Activated T-cell treated with anti-CD3 and anti-CD28 coated beads, Interleukin-2, amount 50 U/mL, for 4 hours (primary cell): ENCODE data around the gene AMER2. TPM values are rescaled to one million over a fixed set of nuclear protein-coding genes. Genes with fewer than 3 reads are reported as not detected.

ENCODE experiments used
- ATAC-seq, 2 donors: fragments of 200-7000 bp; cut with Tn5 transposase; one replicate each; pipeline ENCODE4 v1.10.0; 2021
- DNase-seq: peaks from one replicate; pipeline ENCODE4 v3.0.0-alpha.2; 2020
- H3K27me3 Mint-ChIP-seq: one replicate; pipeline ENCODE4 v1.8.0; 2021; ENCODE audit warnings: low read depth, mixed read lengths
- H3K36me3 Mint-ChIP-seq: one replicate; pipeline ENCODE4 v1.8.0; 2022; ENCODE audit warnings: mixed read lengths; ENCODE audit not compliant: insufficient read depth
- H3K4me1 Mint-ChIP-seq: one replicate; pipeline ENCODE4 v1.8.0; 2021; ENCODE audit warnings: low read depth, mixed read lengths
- H3K4me3 Mint-ChIP-seq: one replicate; pipeline ENCODE4 v1.8.0; 2021; ENCODE audit warnings: mild to moderate bottlenecking, moderate library complexity, mixed read lengths
- H3K9me3 Mint-ChIP-seq: one replicate; pipeline ENCODE4 v1.8.0; 2021; ENCODE audit warnings: mixed read lengths
- total RNA-seq, 3 donors: library from RNA; stranded (reverse); gene quantifications; one replicate each; pipeline ENCODE4 v1.2.1, GENCODE V29; 2021

AMER2 gene
- total RNA-seq, 3 donors from 2014 or later, result not detected

DNA sequence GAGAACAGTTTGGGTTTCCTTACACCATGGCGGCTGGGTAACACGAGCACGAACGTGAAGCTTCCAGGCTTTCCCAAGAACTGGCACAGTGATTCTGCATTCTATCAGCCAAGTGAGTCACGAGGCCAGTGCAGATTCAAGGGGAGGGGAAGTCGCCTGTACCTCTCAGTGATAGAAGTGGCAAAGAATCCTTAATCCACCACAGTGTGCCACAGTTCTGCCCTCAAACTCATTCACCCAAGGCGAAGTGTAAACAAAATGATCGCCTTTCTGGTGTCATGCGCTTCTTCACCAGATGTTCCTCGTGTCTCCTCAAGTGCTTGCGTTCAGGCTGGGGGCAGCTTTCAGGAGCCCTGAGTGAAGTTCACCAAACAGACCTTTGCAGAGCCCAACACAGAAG is 24.9 kb upstream of the AMER2 start:
- no peak overlapping the region for H3K4me3 Mint-ChIP-seq
- ATAC-seq, result no peak
- H3K9me3 Mint-ChIP-seq, result no peaks in the 10 kb centered on the region

DNA sequence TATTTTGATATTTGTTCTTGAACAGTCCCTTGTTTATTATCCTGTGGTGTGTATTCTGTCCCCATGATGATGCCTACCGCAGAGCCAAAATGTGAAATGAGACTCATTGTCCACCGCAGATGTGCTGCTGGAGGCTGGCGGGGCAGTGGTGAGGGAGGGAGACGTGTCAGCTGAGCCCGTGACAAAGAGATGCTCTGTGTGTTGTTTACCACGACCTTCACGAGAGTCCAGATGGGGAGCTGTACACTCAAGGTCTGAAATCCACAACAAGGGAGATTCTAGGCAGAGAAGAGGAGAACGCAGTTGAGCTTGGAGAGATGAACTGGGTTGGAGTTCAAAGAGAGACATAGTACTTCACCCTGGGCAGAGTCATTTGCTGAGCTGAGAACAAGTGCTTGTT is 20.8 kb upstream of the AMER2 start:
- ATAC-seq, result no peak
- Mint-ChIP-seq H3K4me1 (no peaks in the 10 kb centered on the region), H3K36me3 (no peaks in the 10 kb centered on the region), H3K9me3 (no peaks in the 10 kb centered on the region), H3K27me3 (peaks cover 48% of the 10 kb centered on the region), H3K4me3 (no peak overlapping the region)
- no peak for DNase-seq

More for the DNA sequence above, 24.9 kb upstream of the AMER2 start:
- Mint-ChIP-seq H3K4me1 (no peaks in the 10 kb centered on the region), H3K36me3 (no peaks in the 10 kb centered on the region), H3K27me3 (peaks cover 14% of the 10 kb centered on the region)
- DNase-seq, result no peak

DNA sequence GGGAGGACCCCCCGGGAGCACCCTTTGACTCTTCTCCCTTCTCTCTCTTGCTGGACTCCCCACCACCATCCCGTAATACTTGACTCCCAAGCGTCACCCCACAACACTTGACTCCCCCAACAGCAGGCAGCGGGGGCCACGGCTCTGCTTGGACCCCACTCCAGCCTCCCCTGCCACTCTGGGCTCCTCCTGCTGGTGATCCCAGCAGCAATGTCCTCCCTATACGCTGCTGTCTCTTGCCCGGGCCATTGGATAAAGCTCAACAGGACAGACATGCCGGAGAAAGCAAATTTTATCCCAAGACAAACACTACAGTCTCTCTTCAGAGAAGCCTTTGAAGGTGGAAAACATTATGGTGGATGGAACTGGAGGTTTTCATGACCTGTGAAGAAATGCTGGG is 20.4 kb upstream of the AMER2 start:
- peaks cover 52% of the 10 kb centered on the region for H3K27me3 Mint-ChIP-seq
- ATAC-seq (no peak), DNase-seq (no peak)
- H3K9me3 Mint-ChIP-seq, result no peaks in the 10 kb centered on the region
- H3K36me3 Mint-ChIP-seq, result no peaks in the 10 kb centered on the region
- no peaks in the 10 kb centered on the region for H3K4me1 Mint-ChIP-seq
- no peak overlapping the region for H3K4me3 Mint-ChIP-seq

DNA sequence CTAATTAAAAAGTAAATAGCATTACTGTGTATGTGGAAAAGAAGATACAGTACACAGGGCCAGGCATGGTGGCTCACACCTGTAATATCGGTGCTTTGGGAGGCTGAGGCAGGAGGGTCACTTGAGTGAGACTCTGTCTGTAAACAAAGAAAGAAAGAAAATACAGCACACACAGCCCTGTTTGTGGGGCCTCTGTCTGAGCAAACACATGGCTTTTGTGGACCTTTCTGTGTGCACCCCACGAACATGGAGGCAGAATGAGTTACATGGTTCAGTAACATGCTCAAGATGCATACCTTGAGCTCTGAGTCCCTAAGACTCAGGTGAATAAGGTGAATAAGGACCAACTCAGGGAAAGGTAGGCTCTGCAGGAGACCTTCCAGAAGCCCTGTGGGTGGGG is 20.0 kb upstream of the AMER2 start:
- no peak for ATAC-seq

DNA sequence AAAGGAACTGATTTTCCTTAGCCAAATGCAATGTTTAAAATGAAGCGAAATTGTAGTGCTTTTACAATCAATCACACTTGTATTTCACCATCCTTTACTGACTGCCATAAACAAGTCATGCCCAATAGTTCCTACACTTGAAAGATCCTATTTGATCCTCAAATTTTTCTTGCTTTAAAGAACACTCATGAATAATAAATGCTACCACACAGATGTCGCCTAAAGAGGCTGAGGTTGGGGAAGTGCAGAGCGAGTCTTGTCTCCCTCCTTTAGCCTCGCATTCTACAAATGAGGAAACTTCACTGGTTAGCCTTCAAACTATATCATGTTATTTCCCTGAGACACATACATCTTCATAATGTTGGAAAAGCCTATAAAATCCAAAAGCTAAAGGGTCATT is 18.7 kb upstream of the AMER2 start:
- H3K4me3 Mint-ChIP-seq, result no peak overlapping the region
- ATAC-seq (no peak), DNase-seq (no peak)
- H3K4me1 Mint-ChIP-seq, result no peaks in the 10 kb centered on the region
- H3K27me3 Mint-ChIP-seq, result peaks cover 54% of the 10 kb centered on the region
- H3K9me3 Mint-ChIP-seq, result no peaks in the 10 kb centered on the region
- no peaks in the 10 kb centered on the region for H3K36me3 Mint-ChIP-seq

More for the DNA sequence above, 20.0 kb upstream of the AMER2 start:
- Mint-ChIP-seq H3K9me3 (no peaks in the 10 kb centered on the region), H3K4me3 (no peak overlapping the region), H3K4me1 (no peaks in the 10 kb centered on the region), H3K36me3 (no peaks in the 10 kb centered on the region), H3K27me3 (peaks cover 54% of the 10 kb centered on the region)
- no peak for DNase-seq

DNA sequence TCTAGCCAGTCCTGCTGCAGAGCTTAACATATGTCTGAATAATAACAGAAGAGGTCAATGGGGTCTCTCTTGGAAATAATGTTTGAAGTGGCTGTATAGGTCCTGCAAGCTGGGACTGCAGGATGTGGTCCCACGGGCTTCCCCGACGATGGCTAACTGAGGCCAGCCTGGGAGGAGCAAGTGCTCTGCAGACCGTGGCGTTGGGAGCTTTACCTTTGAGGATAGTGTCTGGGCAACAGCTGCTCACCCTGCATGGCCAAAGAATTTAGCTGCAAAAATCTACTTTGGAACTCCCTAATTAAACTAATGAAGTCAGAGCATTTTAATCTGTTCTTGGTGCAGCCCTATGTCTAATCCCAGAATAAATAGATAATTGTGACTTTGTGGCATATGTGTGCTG is 18.2 kb upstream of the AMER2 start:
- Mint-ChIP-seq H3K27me3 (peaks cover 54% of the 10 kb centered on the region), H3K4me3 (no peak overlapping the region), H3K36me3 (no peaks in the 10 kb centered on the region), H3K4me1 (no peaks in the 10 kb centered on the region), H3K9me3 (no peaks in the 10 kb centered on the region)
- DNase-seq (no peak), ATAC-seq (no peak)

DNA sequence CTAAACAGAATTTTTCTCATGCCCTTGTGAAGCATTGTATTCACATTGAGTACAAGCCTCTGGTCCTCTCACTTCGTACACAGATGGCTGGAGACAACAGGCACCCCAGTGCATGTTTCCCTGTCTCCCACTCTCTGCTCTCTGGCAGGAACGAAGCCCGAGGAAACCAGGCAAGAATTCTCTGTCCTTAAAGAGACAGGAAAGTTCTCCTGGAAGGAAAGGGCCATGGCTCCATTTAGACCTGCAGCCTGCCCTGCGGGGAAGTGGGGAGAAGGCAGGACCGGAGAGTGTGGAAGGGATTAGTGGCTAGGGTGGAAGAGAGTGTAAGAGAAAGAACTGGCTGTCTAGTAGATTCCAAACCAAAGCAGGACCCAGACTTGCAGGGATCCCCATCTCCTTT is 15.5 kb upstream of the AMER2 start:
- peaks cover 47% of the 10 kb centered on the region for H3K27me3 Mint-ChIP-seq
- H3K4me3 Mint-ChIP-seq, result no peak overlapping the region
- DNase-seq (no peak), ATAC-seq (no peak)
- H3K4me1 Mint-ChIP-seq, result no peaks in the 10 kb centered on the region
- no peaks in the 10 kb centered on the region for H3K9me3 Mint-ChIP-seq
- no peaks in the 10 kb centered on the region for H3K36me3 Mint-ChIP-seq

DNA sequence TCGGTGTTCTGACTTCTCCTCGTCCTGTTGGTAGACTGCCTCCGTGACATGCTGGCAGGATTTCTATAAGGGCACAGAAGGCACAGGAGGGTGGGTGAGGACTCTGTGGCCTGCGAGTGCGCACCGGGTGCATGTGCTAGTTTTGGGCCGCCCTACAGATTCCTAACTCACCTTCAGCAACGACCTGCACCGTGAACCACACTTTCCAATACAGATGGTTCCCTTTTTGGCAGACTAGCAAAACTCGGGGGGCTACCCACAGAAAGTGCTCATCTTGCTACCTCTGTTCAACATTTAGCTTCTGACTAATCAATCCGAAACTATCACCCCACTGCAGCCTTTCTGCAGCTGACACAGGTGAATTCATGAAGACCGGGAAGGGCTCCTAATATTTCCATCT is 14.1 kb upstream of the AMER2 start:
- no peaks in the 10 kb centered on the region for H3K36me3 Mint-ChIP-seq
- no peak overlapping the region for H3K4me3 Mint-ChIP-seq
- DNase-seq (no peak), ATAC-seq (no peak)
- H3K4me1 Mint-ChIP-seq, result no peaks in the 10 kb centered on the region
- peaks cover 47% of the 10 kb centered on the region for H3K27me3 Mint-ChIP-seq
- H3K9me3 Mint-ChIP-seq, result no peaks in the 10 kb centered on the region

DNA sequence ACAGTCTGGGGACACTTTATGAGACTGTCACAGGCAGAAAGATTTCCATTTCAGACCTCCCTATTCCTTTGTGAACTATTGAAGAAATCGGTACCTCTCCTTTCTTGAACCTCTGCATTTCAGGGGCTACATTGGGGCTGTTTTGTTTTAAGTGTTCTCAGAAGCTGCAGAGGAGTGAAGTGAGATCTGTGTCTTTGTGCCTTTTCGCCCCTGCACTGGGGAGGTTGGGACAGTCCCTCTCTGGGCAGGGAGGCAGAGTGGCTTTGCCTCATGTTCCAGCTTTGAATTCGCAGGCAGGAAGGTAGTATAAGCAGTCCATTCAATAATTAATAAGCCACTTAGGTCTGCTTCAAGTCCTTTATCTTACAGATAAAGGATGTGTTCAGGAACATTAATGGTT is 9.5 kb upstream of the AMER2 start:
- Mint-ChIP-seq H3K4me1 (no peaks in the 10 kb centered on the region), H3K27me3 (peaks cover 36% of the 10 kb centered on the region), H3K36me3 (no peaks in the 10 kb centered on the region), H3K4me3 (no peak overlapping the region), H3K9me3 (no peaks in the 10 kb centered on the region)
- ATAC-seq, result no peak
- DNase-seq, result no peak

DNA sequence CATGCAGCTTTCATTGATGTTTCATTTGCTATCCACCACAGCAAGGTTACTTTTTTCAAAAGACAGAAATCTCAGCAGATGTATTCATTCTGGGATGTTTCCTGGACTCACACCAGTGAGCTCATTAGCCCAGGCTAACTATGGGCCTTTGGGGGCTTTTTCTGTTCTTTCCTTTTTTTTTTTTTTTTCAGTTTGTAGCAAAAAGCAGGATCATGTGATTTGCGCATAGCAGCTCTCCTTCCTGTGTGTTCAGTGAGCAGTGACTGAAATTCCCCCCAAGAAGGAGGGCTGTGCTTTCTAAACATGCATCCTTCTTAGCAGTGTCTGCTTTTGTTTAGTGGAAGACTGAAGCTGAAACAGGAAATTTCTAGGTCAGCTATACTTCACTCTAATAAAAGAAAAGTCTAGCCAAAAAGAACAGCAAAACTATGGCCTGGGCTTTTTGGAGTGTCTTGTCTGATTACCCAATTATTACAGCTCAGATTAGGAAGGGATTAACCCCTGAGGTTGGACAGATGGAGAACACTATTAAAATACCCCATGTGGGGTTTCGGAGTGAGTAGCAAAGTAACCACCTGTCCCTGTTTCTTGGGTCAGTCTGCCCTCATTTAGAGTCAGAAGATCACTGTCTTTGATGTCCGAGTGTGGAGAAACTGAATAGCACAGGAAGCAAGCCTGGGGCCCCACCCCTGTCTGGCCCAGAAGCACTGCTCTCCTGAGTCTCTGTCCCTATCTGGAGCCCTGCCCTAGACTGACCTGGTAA is 8.9 kb upstream of the AMER2 start:
- H3K36me3 Mint-ChIP-seq, result no peaks in the 10 kb centered on the region
- ATAC-seq, result no peak
- H3K4me1 Mint-ChIP-seq, result no peaks in the 10 kb centered on the region
- H3K27me3 Mint-ChIP-seq, result peaks cover 41% of the 10 kb centered on the region
- H3K4me3 Mint-ChIP-seq, result no peak overlapping the region
- DNase-seq, result no peak
- no peaks in the 10 kb centered on the region for H3K9me3 Mint-ChIP-seq

DNA sequence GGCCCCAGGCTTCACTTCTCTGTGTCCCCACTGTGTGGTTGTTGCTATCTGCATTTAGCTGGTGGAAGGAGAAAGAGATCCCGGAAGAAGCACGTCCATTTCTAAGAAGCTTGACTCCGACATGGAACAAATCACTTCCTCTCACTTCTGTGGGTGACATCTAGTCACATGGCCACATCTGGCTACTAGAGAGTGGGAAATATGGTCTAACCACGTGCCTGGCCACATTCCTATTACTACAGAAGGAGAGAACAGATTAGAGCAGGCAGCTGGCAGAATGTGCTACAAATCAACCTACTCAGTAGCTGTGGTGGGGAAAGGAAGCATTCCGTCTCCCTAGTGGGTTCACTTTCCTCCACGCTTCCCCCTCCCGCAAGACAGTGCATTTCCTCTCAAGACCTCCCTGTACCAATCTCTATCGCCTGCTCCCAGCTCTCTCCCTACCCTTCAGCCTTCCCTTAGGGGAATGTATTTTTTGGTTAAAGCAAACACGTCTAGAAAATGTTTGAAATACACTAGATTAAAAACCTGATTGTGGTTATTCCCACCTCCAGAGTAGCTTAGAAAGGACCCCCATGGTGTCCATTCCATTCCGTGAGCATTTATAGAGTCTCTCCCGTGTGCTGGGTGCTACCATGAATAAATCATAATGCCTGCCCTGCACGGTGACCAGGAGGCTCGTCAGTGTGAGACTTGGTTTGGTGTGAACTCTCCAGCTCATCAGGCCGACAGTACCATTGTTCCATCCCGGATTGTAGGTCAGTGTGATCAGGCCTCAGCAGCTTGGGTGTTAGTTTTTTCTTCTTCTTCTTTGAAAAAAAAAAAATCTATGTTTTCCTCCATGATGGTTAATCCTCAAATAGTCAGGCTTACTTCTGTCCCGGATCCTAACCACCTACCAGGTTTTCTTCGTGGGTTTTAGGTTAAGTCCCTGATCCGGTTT is 8.0 kb upstream of the AMER2 start:
- Mint-ChIP-seq H3K9me3 (no peaks in the 10 kb centered on the region), H3K27me3 (peaks cover 49% of the 10 kb centered on the region), H3K36me3 (no peaks in the 10 kb centered on the region), H3K4me3 (no peak overlapping the region), H3K4me1 (no peaks in the 10 kb centered on the region)
- DNase-seq (no peak), ATAC-seq (no peak)

DNA sequence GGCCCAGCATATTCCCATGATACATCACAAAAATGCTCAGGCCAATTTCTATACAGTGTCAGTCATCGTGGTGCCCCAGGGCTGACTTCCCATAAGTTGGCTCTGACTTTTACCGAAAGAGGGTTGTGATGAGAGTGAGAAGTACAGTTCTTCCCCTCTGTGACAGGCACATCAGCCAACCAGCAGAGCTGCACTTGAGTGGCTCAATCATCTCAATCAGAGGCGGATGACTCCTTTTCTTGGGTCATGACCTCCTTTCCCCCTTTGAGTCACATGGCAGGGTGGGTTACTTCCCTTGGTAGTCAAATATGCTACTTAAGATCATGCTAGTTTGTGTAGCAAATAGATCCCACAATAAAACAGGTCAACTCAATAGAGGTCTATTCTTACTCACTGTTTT is 6.9 kb upstream of the AMER2 start:
- DNase-seq, result no peak
- Mint-ChIP-seq H3K27me3 (peaks cover 58% of the 10 kb centered on the region), H3K4me1 (no peaks in the 10 kb centered on the region), H3K4me3 (no peak overlapping the region), H3K9me3 (no peaks in the 10 kb centered on the region), H3K36me3 (no peaks in the 10 kb centered on the region)
- ATAC-seq, result peak in 1 of 2 donors; percentile 18

DNA sequence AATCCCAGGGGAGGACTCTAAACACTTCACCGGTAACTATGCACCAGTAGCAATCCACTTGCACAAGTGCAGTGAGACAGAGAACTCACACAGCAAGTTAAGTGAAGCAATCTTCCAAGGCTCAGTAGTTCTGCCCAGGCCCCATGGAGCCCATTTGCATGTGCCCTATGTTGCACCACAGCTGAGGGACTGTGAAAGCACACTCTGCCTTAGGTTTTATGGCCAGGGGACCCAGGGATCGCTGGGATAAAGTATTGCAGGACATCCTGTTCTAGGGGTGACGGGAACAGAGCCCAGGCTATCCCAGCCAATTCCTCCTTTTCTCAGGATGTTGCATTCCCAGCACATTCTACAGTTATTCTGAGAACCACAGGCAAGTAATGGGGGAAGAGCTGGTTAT is 6.0 kb upstream of the AMER2 start:
- DNase-seq, result no peak
- no peaks in the 10 kb centered on the region for H3K36me3 Mint-ChIP-seq
- H3K9me3 Mint-ChIP-seq, result no peaks in the 10 kb centered on the region
- H3K4me1 Mint-ChIP-seq, result no peaks in the 10 kb centered on the region
- peaks cover 66% of the 10 kb centered on the region for H3K27me3 Mint-ChIP-seq
- H3K4me3 Mint-ChIP-seq, result no peak overlapping the region
- no peak for ATAC-seq

DNA sequence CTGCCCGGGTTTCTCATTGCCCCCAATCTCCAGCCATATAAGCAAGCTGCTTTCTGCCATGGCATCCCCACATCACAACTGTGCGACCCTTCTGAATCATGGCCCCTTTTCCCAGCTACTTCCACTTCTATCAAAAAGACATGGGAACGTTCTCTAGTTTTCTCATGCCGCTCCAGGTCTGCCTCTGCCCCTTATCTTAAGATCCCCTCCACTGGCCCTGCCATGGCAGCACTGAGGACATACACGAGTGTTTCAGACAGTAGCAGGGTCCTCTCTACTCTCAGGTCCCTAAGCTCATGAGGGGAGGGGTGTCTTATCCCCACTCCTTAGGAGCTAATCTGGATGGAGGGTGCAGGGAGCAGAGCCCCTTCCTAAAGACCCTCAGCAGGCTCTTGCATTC is 5.5 kb upstream of the AMER2 start:
- no peaks in the 10 kb centered on the region for H3K36me3 Mint-ChIP-seq
- ATAC-seq (no peak), DNase-seq (no peak)
- no peak overlapping the region for H3K4me3 Mint-ChIP-seq
- no peaks in the 10 kb centered on the region for H3K4me1 Mint-ChIP-seq
- peaks cover 69% of the 10 kb centered on the region for H3K27me3 Mint-ChIP-seq
- no peaks in the 10 kb centered on the region for H3K9me3 Mint-ChIP-seq

DNA sequence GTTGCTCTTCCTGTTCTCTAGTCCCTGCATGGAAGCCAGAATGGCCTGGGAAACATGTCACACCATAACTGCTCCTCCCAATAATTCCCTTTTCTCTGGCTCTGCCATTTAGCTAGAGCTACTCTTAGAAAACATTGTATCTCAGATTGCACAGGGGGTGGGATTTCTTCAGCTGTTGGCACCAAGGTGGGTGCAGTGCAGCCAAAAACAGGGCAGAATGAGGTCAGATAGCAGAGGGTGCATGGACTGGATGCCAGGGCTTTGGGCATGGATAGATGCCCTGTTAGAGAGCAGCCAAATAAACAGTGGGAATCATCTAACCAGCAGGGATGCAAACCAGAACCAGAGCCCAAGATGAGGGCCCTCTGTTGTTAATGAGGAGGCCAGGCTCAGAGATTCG is 4.9 kb upstream of the AMER2 start:
- Mint-ChIP-seq H3K4me1 (peaks cover 2% of the 10 kb centered on the region), H3K27me3 (peaks cover 72% of the 10 kb centered on the region), H3K9me3 (no peaks in the 10 kb centered on the region), H3K36me3 (no peaks in the 10 kb centered on the region), H3K4me3 (no peak overlapping the region)
- DNase-seq (no peak), ATAC-seq (no peak)
